GM12878 (cell line): ENCODE measurements around the gene BAX.

Experiments
- EP300 ChIP-seq, 2 experiments: fragments of 150-350 bp in 1 of 2; IDR thresholded peaks; 2 replicates each; pipeline ENCODE4 v1.6.1; 2011 to 2012; ENCODE audit warnings: low read depth in 2 of 2, low read length in 2 of 2, borderline replicate concordance in 1 of 2, improper control_type of control experiment in 1 of 2, inconsistent platforms in 1 of 2; ENCODE audit not compliant: control insufficient read depth in 1 of 2
- GABPA ChIP-seq: IDR thresholded peaks from 2 replicates; pipeline ENCODE4 v1.6.1; 2014; ENCODE audit warnings: antibody characterized with exemption, low read depth, mild to moderate bottlenecking, inconsistent platforms
- JUND ChIP-seq: IDR thresholded peaks from 2 replicates; pipeline ENCODE4 v1.6.1; 2012; ENCODE audit warnings: low read depth, mild to moderate bottlenecking, low read length, improper control_type of control experiment, moderate library complexity
- POLR2AphosphoS5 ChIP-seq: IDR thresholded peaks from 2 replicates; pipeline ENCODE4 v1.6.1; 2011; ENCODE audit warnings: mild to moderate bottlenecking, low read length, inconsistent platforms
- SIX5 ChIP-seq: IDR thresholded peaks from 2 replicates; pipeline ENCODE4 v1.6.1; 2011; ENCODE audit warnings: mild to moderate bottlenecking, low read depth, low read length, moderate library complexity; ENCODE audit not compliant: severe bottlenecking
- SMARCA5 ChIP-seq: fragments of 450-650 bp; IDR thresholded peaks from 2 replicates; pipeline ENCODE4 v1.6.1; 2017; ENCODE audit warnings: mild to moderate bottlenecking
- SPI1 ChIP-seq: IDR thresholded peaks from 2 replicates; pipeline ENCODE4 v1.6.1; 2011; ENCODE audit warnings: low read depth, mild to moderate bottlenecking, low read length, moderate library complexity, borderline replicate concordance; ENCODE audit not compliant: insufficient read depth
- TF ChIP-seq, protein P1 (sequence below): fragments of 450-650 bp; IDR thresholded peaks from 2 replicates; pipeline ENCODE4 v1.6.1; 2017; ENCODE audit warnings: mild to moderate bottlenecking, moderate library complexity
- TF ChIP-seq, protein P2 (sequence below), 3 experiments: IDR thresholded peaks in 2 of 3; conservative IDR thresholded peaks in 1 of 3; 2 replicates each; pipeline ENCODE4 v1.5.1; 2011; ENCODE audit warnings: low read depth in 3 of 3, low read length in 3 of 3, mild to moderate bottlenecking in 3 of 3, control low read depth in 2 of 3, moderate library complexity in 2 of 3, inconsistent platforms in 1 of 3, mixed read lengths in 1 of 3; ENCODE audit not compliant: control insufficient read depth in 2 of 3, insufficient read depth in 1 of 3; ENCODE audit errors: extremely low read depth in 1 of 3
- TF ChIP-seq, protein P3 (sequence below): IDR thresholded peaks from 2 replicates; pipeline ENCODE4 v1.6.1; 2011; ENCODE audit warnings: low read depth, mild to moderate bottlenecking, low read length, moderate library complexity, borderline replicate concordance; ENCODE audit errors: extremely low read depth

DNA sequence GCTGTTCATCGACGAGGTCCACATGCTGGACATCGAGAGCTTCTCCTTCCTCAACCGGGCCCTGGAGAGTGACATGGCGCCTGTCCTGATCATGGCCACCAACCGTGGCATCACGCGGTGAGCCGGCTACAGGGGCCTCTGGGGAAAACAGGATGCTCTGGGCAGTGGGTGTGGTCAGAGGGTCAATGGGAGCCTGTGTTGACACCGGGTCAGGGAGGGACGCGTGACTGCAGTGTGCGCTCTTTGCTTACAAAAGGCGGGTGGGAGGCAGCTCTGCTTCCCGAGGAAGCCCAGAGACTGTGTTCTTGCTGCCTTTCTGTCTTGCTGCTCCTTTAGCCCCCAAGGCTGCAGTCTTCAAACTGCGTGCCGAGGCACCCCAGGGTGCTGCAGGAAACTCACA, 56.5 kb downstream of the BAX start:
- TF ChIP-seq EP300 (IDR thresholded peaks at IDR 0.05; ENCODE audit: borderline replicate concordance in 1 of 2, control insufficient read depth in 1 of 2, low read depth in 2 of 2, low read length in 2 of 2) (no peak), POLR2AphosphoS5 (no peak), SMARCA5 (no peak), SPI1 (no peak), JUND (no peak), GABPA (no peak), SIX5 (no peak)
- TF ChIP-seq, protein P1, sequence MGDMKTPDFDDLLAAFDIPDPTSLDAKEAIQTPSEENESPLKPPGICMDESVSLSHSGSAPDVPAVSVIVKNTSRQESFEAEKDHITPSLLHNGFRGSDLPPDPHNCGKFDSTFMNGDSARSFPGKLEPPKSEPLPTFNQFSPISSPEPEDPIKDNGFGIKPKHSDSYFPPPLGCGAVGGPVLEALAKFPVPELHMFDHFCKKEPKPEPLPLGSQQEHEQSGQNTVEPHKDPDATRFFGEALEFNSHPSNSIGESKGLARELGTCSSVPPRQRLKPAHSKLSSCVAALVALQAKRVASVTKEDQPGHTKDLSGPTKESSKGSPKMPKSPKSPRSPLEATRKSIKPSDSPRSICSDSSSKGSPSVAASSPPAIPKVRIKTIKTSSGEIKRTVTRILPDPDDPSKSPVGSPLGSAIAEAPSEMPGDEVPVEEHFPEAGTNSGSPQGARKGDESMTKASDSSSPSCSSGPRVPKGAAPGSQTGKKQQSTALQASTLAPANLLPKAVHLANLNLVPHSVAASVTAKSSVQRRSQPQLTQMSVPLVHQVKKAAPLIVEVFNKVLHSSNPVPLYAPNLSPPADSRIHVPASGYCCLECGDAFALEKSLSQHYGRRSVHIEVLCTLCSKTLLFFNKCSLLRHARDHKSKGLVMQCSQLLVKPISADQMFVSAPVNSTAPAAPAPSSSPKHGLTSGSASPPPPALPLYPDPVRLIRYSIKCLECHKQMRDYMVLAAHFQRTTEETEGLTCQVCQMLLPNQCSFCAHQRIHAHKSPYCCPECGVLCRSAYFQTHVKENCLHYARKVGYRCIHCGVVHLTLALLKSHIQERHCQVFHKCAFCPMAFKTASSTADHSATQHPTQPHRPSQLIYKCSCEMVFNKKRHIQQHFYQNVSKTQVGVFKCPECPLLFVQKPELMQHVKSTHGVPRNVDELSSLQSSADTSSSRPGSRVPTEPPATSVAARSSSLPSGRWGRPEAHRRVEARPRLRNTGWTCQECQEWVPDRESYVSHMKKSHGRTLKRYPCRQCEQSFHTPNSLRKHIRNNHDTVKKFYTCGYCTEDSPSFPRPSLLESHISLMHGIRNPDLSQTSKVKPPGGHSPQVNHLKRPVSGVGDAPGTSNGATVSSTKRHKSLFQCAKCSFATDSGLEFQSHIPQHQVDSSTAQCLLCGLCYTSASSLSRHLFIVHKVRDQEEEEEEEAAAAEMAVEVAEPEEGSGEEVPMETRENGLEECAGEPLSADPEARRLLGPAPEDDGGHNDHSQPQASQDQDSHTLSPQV, result no peak
- TF ChIP-seq, protein P2, sequence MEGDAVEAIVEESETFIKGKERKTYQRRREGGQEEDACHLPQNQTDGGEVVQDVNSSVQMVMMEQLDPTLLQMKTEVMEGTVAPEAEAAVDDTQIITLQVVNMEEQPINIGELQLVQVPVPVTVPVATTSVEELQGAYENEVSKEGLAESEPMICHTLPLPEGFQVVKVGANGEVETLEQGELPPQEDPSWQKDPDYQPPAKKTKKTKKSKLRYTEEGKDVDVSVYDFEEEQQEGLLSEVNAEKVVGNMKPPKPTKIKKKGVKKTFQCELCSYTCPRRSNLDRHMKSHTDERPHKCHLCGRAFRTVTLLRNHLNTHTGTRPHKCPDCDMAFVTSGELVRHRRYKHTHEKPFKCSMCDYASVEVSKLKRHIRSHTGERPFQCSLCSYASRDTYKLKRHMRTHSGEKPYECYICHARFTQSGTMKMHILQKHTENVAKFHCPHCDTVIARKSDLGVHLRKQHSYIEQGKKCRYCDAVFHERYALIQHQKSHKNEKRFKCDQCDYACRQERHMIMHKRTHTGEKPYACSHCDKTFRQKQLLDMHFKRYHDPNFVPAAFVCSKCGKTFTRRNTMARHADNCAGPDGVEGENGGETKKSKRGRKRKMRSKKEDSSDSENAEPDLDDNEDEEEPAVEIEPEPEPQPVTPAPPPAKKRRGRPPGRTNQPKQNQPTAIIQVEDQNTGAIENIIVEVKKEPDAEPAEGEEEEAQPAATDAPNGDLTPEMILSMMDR (IDR thresholded peaks at IDR 0.05 in 2 of 3, conservative IDR thresholded peaks at IDR 0.05 in 1 of 3; ENCODE audit: control insufficient read depth in 2 of 3, extremely low read depth in 1 of 3, insufficient read depth in 1 of 3, low read depth in 3 of 3, low read length in 3 of 3), result no peak
- TF ChIP-seq, protein P3, sequence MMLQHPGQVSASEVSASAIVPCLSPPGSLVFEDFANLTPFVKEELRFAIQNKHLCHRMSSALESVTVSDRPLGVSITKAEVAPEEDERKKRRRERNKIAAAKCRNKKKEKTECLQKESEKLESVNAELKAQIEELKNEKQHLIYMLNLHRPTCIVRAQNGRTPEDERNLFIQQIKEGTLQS, result no peak
